OCI-LY3 (cell line): ENCODE measurements around the gene AKR1C3.

ENCODE experiments used
- EZH2phosphoT487 ChIP-seq: fragments of 200-600 bp; shearing (Covaris generic); IDR thresholded peaks from 2 replicates; pipeline ENCODE4 v1.6.1; 2018; ENCODE audit warnings: antibody characterized with exemption, mixed run types, low read depth
- TF ChIP-seq, protein P1 (sequence below): fragments of 200-600, 300-600 bp; sonication (generic); IDR thresholded peaks from 2 replicates; pipeline ENCODE4 v1.5.1; 2014; ENCODE audit warnings: antibody characterized with exemption, low read length, low read depth

DNA sequence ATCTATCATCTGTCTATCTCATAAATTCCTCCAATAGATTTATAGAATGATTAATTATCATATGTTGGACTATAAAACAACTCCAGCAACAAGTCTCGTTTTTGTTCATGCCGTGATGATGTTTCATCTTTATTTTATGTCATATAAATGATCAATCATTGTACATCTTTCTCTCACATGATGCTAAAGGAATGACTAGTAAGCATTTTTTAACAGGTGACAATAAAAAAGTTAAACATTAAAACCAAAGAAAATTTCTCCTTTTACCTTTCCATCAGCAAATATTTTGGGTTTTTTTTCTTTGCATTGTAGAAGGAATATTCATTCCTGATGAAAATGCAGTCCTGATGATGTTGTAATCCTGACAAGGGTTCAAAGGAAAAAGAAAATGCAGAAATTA is 41.4 kb downstream of the AKR1C3 start:
- TF ChIP-seq, protein P1, sequence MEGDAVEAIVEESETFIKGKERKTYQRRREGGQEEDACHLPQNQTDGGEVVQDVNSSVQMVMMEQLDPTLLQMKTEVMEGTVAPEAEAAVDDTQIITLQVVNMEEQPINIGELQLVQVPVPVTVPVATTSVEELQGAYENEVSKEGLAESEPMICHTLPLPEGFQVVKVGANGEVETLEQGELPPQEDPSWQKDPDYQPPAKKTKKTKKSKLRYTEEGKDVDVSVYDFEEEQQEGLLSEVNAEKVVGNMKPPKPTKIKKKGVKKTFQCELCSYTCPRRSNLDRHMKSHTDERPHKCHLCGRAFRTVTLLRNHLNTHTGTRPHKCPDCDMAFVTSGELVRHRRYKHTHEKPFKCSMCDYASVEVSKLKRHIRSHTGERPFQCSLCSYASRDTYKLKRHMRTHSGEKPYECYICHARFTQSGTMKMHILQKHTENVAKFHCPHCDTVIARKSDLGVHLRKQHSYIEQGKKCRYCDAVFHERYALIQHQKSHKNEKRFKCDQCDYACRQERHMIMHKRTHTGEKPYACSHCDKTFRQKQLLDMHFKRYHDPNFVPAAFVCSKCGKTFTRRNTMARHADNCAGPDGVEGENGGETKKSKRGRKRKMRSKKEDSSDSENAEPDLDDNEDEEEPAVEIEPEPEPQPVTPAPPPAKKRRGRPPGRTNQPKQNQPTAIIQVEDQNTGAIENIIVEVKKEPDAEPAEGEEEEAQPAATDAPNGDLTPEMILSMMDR = no peak
- no peak for TF ChIP-seq EZH2phosphoT487
